ENCODE data around the gene ERP44.

DNA sequence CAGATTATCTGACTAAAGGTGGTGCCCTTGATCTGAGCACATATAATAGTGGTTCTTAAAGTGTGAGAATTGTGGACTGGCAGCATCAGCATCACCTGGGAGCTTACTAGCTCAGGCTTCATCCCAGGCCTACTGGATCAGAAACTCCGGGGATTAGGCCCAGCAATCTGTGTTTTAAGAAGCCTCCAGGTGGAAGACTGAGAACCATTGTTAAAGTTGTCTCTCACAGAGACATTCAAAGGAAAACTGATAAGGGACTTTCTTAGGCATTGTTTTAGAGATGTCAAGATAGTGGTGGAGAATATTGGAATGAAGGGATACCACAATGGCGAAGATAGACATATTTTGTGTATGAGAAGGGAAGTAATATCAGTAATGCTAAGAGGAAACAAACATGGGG, 132.8 kb downstream of the ERP44 start:
- TF ChIP-seq CTCF (conservative IDR thresholded peaks at IDR 0.05) (no peak), EZH2 (IDR thresholded peaks at IDR 0.05; ENCODE audit: low read depth) (no peak)

Measured in PC-9 (cell line).